CD4-positive, CD25-positive, alpha-beta regulatory T cell (primary cell): Measurements from ENCODE around the gene C12orf43. TPM values are rescaled to one million over a fixed set of nuclear protein-coding genes. Genes with fewer than 3 reads are reported as not detected.

Experiments
- ATAC-seq, 2 donors: fragments of 150-1000 bp; cut with Tn5 transposase; one replicate each; pipeline ENCODE4 v1.10.0; 2021; ENCODE audit warnings: low read depth in 2 of 2, moderate number of reproducible peaks in 2 of 2, moderate library complexity in 1 of 2
- DNase-seq, 3 donors: peaks; one replicate each; pipeline versions ENCODE4 v3.0.0 to v3.0.0-alpha.2; 2012 to 2022; ENCODE audit warnings: mixed read lengths in 1 of 3
- H3K27ac ChIP-seq: one replicate; pipeline ENCODE4 v1.7.0; 2013; ENCODE audit warnings: mild to moderate bottlenecking, low read length; ENCODE audit not compliant: insufficient read depth, poor library complexity, severe bottlenecking
- H3K27me3 ChIP-seq: one replicate; pipeline ENCODE4 v1.7.0; 2013; ENCODE audit warnings: low read length; ENCODE audit not compliant: control insufficient read depth, insufficient read depth
- H3K36me3 ChIP-seq: one replicate; pipeline ENCODE4 v1.7.0; 2013; ENCODE audit warnings: mild to moderate bottlenecking, low read length, moderate library complexity; ENCODE audit not compliant: control insufficient read depth, insufficient read depth
- H3K4me1 ChIP-seq: 2 replicates; pipeline ENCODE4 v1.7.0; 2013; ENCODE audit warnings: mild to moderate bottlenecking, low read length; ENCODE audit not compliant: insufficient read depth, control insufficient read depth, poor library complexity, severe bottlenecking
- H3K4me3 ChIP-seq: one replicate; pipeline ENCODE4 v1.7.0; 2013; ENCODE audit warnings: low read depth, mild to moderate bottlenecking, low read length, moderate library complexity
- H3K9me3 ChIP-seq, 2 experiments: 1 replicate in 1 of 2; 2 replicates in 1 of 2; pipeline ENCODE4 v1.7.0; 2013; ENCODE audit warnings: low read length in 2 of 2, mild to moderate bottlenecking in 1 of 2, moderate library complexity in 1 of 2; ENCODE audit not compliant: control insufficient read depth in 2 of 2
- H3K27ac Mint-ChIP-seq, 3 donors: one replicate each; pipeline ENCODE4 v1.8.0; 2020 to 2022; ENCODE audit warnings: mild to moderate bottlenecking in 3 of 3, mixed read lengths in 3 of 3, moderate library complexity in 2 of 3
- H3K27me3 Mint-ChIP-seq: one replicate; pipeline ENCODE4 v1.8.0; 2022; ENCODE audit warnings: mild to moderate bottlenecking, mixed read lengths
- H3K36me3 Mint-ChIP-seq: one replicate; pipeline ENCODE4 v1.8.0; 2020; ENCODE audit warnings: mixed read lengths
- H3K4me1 Mint-ChIP-seq, 4 donors: one replicate each; pipeline ENCODE4 v1.8.0; 2020 to 2022; ENCODE audit warnings: mixed read lengths in 4 of 4, mild to moderate bottlenecking in 1 of 4
- H3K4me3 Mint-ChIP-seq, 4 donors: one replicate each; pipeline ENCODE4 v1.8.0; 2020 to 2022; ENCODE audit warnings: mild to moderate bottlenecking in 4 of 4, mixed read lengths in 4 of 4, moderate library complexity in 3 of 4
- H3K9me3 Mint-ChIP-seq, 7 donors: one replicate each; pipeline ENCODE4 v1.8.0; 2020 to 2022; ENCODE audit warnings: mixed read lengths in 7 of 7, mild to moderate bottlenecking in 3 of 7, moderate library complexity in 2 of 7
- polyA plus RNA-seq, 4 donors: library from polyadenylated mRNA; unstranded; fragments of 300-500 nt; fragmentation: Illumina TruSeq; gene quantifications; one replicate each; pipeline ENCODE4 v1.2.3, GENCODE V29; 2021
- total RNA-seq: library from RNA; stranded (reverse); gene quantifications from one replicate; pipeline ENCODE4 v1.2.3, GENCODE V29; 2022

The C12orf43 gene
- total and polyA plus RNA-seq, 5 donors from 2014 or later, result 12.1 to 16.1 (median 15.0) TPM

- Mint-ChIP-seq H3K27ac (no peak overlapping the region), H3K9me3 (peaks cover 0 to 4% (median 0%) of the 10 kb centered on the region in 7 donors), H3K36me3 (no peaks in the 10 kb centered on the region), H3K4me1 (no peaks in the 10 kb centered on the region), H3K27me3 (peaks cover 20% of the 10 kb centered on the region), H3K4me3 (no peak overlapping the region)
- Histone ChIP-seq H3K4me3 (no peak overlapping the region), H3K36me3 (no peaks in the 10 kb centered on the region), H3K27me3 (no peaks in the 10 kb centered on the region), H3K4me1 (no peaks in the 10 kb centered on the region), H3K27ac (no peak overlapping the region), H3K9me3 (no peaks in the 10 kb centered on the region)
- ATAC-seq (no peak), DNase-seq (no peak)
Observed at GRCh38 chr12:120988234-120988633, 28.1 kb downstream of the C12orf43 start.

- Mint-ChIP-seq H3K36me3 (no peaks in the 10 kb centered on the region), H3K27me3 (peaks cover 11% of the 10 kb centered on the region), H3K4me1 (no peaks in the 10 kb centered on the region), H3K4me3 (no peak overlapping the region), H3K27ac (peak overlapping the region in 1 of 3 donors; percentile 68), H3K9me3 (peaks cover 0 to 4% (median 0%) of the 10 kb centered on the region in 7 donors)
- H3K36me3 ChIP-seq, result no peaks in the 10 kb centered on the region
- H3K4me1 ChIP-seq, result no peaks in the 10 kb centered on the region
- H3K4me3 ChIP-seq, result no peak overlapping the region
- no peaks in the 10 kb centered on the region for H3K27me3 ChIP-seq
- H3K27ac ChIP-seq, result no peak overlapping the region
- no peaks in the 10 kb centered on the region for H3K9me3 ChIP-seq
- ATAC-seq (no peak), DNase-seq (no peak)
Observed at GRCh38 chr12:120984351-120984898, 31.9 kb downstream of the C12orf43 start.

GRCh38 chr12:120983759-120984158 lies 32.5 kb downstream of the C12orf43 start:
- Mint-ChIP-seq H3K4me3 (no peak overlapping the region), H3K27ac (peak overlapping the region in 1 of 3 donors; percentile 77), H3K27me3 (peaks cover 11% of the 10 kb centered on the region), H3K4me1 (no peaks in the 10 kb centered on the region), H3K9me3 (peaks cover 0 to 4% (median 0%) of the 10 kb centered on the region in 7 donors), H3K36me3 (no peaks in the 10 kb centered on the region)
- no peak overlapping the region for H3K27ac ChIP-seq
- no peak overlapping the region for H3K4me3 ChIP-seq
- H3K36me3 ChIP-seq, result no peaks in the 10 kb centered on the region
- ATAC-seq, result no peak
- no peaks in the 10 kb centered on the region for H3K9me3 ChIP-seq
- no peaks in the 10 kb centered on the region for H3K27me3 ChIP-seq
- H3K4me1 ChIP-seq, result no peaks in the 10 kb centered on the region
- no peak for DNase-seq

- H3K27me3 Mint-ChIP-seq, result peaks cover 11% of the 10 kb centered on the region
- DNase-seq (no peak), ATAC-seq (no peak)
Observed at GRCh38 chr12:120982659-120983058, 33.6 kb downstream of the C12orf43 start.

GRCh38 chr12:120981407-120981941 lies 34.8 kb downstream of the C12orf43 start:
- H3K4me1 Mint-ChIP-seq, result no peaks in the 10 kb centered on the region
- no peaks in the 10 kb centered on the region for H3K36me3 Mint-ChIP-seq
- Histone ChIP-seq H3K9me3 (no peaks in the 10 kb centered on the region), H3K4me1 (no peaks in the 10 kb centered on the region), H3K27ac (no peak overlapping the region), H3K27me3 (no peaks in the 10 kb centered on the region), H3K4me3 (no peak overlapping the region), H3K36me3 (no peaks in the 10 kb centered on the region)
- no peaks in the 10 kb centered on the region for H3K9me3 Mint-ChIP-seq
- ATAC-seq (no peak), DNase-seq (no peak)
- H3K4me3 Mint-ChIP-seq, result no peak overlapping the region
- no peak overlapping the region for H3K27ac Mint-ChIP-seq
- H3K27me3 Mint-ChIP-seq, result peaks cover 11% of the 10 kb centered on the region

More at GRCh38 chr12:120982659-120983058, 33.6 kb downstream of the C12orf43 start:
- H3K36me3 ChIP-seq, result no peaks in the 10 kb centered on the region
- Mint-ChIP-seq H3K36me3 (no peaks in the 10 kb centered on the region), H3K4me1 (no peaks in the 10 kb centered on the region), H3K4me3 (no peak overlapping the region), H3K9me3 (no peaks in the 10 kb centered on the region), H3K27ac (no peak overlapping the region)
- no peaks in the 10 kb centered on the region for H3K9me3 ChIP-seq
- H3K27ac ChIP-seq, result no peak overlapping the region
- H3K27me3 ChIP-seq, result no peaks in the 10 kb centered on the region
- H3K4me3 ChIP-seq, result no peak overlapping the region
- H3K4me1 ChIP-seq, result no peaks in the 10 kb centered on the region

- no peak overlapping the region for H3K4me3 ChIP-seq
- ATAC-seq, result no peak
- H3K4me1 Mint-ChIP-seq, result no peaks in the 10 kb centered on the region
Observed at GRCh38 chr12:120980800-120981368, 35.4 kb downstream of the C12orf43 start.

GRCh38 chr12:120979862-120980696 lies 36.2 kb downstream of the C12orf43 start:
- H3K27me3 Mint-ChIP-seq, result peaks cover 11% of the 10 kb centered on the region
- H3K36me3 ChIP-seq, result no peaks in the 10 kb centered on the region
- H3K4me1 Mint-ChIP-seq, result no peaks in the 10 kb centered on the region
- DNase-seq, result no peak
- H3K27me3 ChIP-seq, result no peaks in the 10 kb centered on the region
- peak overlapping the region in 1 of 3 donors; percentile 14 for H3K27ac Mint-ChIP-seq
- H3K36me3 Mint-ChIP-seq, result no peaks in the 10 kb centered on the region
- H3K9me3 ChIP-seq, result no peaks in the 10 kb centered on the region
- ATAC-seq, result no peak
- H3K4me3 Mint-ChIP-seq, result no peak overlapping the region
- no peaks in the 10 kb centered on the region for H3K9me3 Mint-ChIP-seq
- no peak overlapping the region for H3K27ac ChIP-seq
- no peak overlapping the region for H3K4me3 ChIP-seq
- H3K4me1 ChIP-seq, result no peaks in the 10 kb centered on the region

More at GRCh38 chr12:120980800-120981368, 35.4 kb downstream of the C12orf43 start:
- Histone ChIP-seq H3K4me1 (no peaks in the 10 kb centered on the region), H3K36me3 (no peaks in the 10 kb centered on the region), H3K9me3 (no peaks in the 10 kb centered on the region), H3K27me3 (no peaks in the 10 kb centered on the region), H3K27ac (no peak overlapping the region)
- Mint-ChIP-seq H3K27ac (no peak overlapping the region), H3K27me3 (peaks cover 11% of the 10 kb centered on the region), H3K4me3 (no peak overlapping the region), H3K9me3 (no peaks in the 10 kb centered on the region), H3K36me3 (no peaks in the 10 kb centered on the region)
- no peak for DNase-seq
